ENCODE data around the gene UFSP1.

The UFSP1 gene

DNA sequence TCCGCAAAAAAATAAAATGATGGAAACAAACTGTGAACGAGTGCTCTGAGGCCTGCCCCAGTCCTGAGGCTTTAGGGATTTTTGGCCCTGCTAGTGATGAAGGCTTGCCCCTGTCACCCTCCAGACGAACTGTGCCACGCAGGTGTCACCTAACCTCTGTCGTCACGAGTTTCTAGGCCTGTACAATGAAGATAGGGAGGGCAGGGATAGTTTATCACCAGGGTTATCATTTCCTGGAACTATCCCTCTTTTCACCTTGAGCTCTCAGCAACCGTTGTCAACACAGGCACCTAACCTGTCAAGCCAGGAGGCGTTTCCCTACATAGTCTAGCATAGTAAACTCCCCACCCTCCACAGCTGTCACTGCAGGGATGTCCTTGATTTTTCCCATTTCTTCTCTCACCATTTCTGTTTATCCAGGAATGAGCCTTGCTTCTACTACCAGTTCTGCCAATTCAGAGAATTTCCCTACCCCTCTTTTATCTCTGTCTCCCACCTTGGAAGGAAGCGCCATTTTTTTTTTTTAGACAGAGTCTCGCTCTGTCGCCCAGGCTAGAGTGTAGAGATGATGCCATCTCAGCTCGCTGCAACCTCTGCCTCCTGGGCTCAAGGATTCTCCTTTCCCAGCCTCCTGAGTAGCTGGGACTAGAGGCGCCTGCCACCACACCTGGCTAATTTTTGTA is 8.4 kb upstream of the UFSP1 start:
- DNase-seq (ENCODE audit: low spot score) = no peak

DNA sequence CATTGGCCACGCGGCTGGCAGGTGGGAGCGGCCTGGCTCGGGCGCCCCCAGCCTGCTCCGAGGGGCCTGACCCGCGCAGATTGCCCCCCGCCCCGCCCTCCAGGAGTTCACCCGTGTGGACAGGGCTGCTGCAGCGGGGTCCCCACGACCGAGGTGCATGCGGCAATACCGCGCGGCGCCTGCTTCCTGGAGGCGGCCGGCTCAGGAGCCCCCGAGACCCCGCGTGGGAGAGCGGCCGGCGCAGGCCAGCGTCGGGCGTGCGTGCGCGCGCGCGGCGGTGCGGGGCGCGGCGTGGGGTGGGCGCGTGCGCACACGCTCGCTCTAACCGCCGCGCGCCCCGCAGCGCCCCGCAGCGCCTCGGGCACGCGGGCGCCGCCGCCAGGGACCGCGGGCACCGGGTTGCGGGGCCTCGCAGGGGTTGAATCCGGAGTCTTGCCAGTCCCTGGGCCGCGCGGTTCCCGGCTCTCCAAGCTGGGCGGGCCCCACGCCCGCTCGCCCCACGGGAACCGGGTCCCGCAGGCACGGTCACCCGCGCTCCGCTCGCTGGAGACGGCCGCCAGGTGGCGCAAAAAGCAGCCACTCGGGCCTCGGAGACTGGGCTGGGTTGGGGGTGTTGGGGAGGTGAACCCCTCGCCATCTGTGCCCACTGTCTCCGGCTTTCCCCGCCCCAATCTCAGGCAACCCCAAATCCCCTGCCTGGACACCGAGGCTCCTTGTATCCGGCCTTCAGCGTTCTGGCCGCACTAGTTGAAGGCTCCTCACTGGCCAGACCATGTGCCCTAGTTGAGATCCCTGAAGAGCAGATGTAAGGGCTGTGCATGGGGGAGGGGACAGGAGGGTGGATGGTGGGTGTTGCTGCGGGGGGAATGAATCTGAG is 7.5 kb upstream of the UFSP1 start:
- DNase-seq (ENCODE audit: low spot score) = peak; percentile 75
- TF ChIP-seq, protein P1, sequence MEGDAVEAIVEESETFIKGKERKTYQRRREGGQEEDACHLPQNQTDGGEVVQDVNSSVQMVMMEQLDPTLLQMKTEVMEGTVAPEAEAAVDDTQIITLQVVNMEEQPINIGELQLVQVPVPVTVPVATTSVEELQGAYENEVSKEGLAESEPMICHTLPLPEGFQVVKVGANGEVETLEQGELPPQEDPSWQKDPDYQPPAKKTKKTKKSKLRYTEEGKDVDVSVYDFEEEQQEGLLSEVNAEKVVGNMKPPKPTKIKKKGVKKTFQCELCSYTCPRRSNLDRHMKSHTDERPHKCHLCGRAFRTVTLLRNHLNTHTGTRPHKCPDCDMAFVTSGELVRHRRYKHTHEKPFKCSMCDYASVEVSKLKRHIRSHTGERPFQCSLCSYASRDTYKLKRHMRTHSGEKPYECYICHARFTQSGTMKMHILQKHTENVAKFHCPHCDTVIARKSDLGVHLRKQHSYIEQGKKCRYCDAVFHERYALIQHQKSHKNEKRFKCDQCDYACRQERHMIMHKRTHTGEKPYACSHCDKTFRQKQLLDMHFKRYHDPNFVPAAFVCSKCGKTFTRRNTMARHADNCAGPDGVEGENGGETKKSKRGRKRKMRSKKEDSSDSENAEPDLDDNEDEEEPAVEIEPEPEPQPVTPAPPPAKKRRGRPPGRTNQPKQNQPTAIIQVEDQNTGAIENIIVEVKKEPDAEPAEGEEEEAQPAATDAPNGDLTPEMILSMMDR (IDR thresholded peaks at IDR 0.05; ENCODE audit: extremely low read depth, missing control alignments) = peak; percentile 73

More for the DNA sequence above, 8.4 kb upstream of the UFSP1 start:
- TF ChIP-seq, protein P1 (IDR thresholded peaks at IDR 0.05; ENCODE audit: extremely low read depth, missing control alignments) = no peak

GRCh38 chr7:100895956-100896731 is 6.6 kb upstream of the UFSP1 start:
- TF ChIP-seq, protein P1 (IDR thresholded peaks at IDR 0.05; ENCODE audit: extremely low read depth, missing control alignments) = no peak
- DNase-seq (ENCODE audit: low spot score) = peak; percentile 81

DNA sequence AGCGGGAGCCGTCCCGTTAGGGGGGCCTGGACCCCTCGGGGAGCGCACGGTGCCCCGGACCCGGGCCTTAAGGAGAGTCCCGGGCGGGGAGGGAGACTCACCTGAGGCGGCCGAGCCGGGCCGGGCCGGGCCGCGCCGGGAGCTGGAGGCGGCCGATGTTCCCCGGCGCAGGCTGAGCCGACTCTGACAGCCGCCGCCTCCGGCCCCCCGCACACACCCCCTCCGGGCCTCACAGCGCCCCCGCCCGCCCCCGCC is 6.1 kb upstream of the UFSP1 start, which contains the start of gene ACHE:
Gene ACHE, minus strand, starts transcription at position 188 of the 255 bp plus-strand sequence. CDS start 1,656 bp downstream, outside the sequence.
- no peak for DNase-seq (ENCODE audit: low spot score)
- TF ChIP-seq, protein P1 (IDR thresholded peaks at IDR 0.05; ENCODE audit: extremely low read depth, missing control alignments) = no peak

DNA sequence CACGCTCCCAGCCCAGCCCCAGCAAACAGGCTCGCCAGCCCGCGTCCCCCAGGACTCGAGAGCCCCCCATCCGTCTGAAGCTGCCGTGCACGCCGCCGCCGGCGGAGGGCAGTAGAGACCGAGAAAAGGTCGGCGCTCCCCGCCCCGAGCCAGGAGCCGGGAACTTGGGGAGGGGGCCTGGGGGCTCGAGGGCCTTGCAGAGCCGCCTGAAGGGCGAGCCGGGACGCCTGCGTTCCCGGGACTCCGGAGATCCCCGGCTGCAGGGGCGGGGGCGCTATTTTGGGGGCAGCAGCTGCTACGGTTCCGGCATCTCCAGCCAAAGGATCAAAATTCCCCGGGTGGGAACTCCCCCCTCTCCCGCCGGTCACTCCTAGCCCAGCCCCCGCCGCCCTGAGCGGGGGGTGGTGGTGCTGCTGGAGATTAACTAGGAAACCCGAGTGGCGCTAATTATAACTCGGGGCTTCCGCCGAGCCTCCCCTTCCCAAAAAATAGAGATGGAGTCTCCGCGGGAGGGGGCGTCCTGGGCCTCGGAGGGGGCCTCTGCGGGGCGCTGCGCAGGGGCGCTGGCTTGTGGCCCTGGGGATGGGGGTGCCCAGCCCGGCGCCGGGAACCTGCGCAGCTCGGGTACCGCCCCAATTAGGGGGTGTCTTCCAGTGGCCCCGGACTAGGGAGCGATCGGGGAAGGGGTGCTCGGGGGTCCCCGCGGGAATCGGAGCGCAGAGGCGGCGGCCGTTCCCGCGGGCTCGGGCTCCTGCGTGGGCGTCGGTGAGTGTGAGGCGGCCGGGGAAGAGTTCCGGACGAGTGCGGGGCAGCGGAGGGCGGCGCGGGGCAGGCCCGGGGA is 5.6 kb upstream of the UFSP1 start:
- TF ChIP-seq, protein P1 (IDR thresholded peaks at IDR 0.05; ENCODE audit: extremely low read depth, missing control alignments) = peak; percentile 88
- peak; percentile 85 for DNase-seq (ENCODE audit: low spot score)

DNA sequence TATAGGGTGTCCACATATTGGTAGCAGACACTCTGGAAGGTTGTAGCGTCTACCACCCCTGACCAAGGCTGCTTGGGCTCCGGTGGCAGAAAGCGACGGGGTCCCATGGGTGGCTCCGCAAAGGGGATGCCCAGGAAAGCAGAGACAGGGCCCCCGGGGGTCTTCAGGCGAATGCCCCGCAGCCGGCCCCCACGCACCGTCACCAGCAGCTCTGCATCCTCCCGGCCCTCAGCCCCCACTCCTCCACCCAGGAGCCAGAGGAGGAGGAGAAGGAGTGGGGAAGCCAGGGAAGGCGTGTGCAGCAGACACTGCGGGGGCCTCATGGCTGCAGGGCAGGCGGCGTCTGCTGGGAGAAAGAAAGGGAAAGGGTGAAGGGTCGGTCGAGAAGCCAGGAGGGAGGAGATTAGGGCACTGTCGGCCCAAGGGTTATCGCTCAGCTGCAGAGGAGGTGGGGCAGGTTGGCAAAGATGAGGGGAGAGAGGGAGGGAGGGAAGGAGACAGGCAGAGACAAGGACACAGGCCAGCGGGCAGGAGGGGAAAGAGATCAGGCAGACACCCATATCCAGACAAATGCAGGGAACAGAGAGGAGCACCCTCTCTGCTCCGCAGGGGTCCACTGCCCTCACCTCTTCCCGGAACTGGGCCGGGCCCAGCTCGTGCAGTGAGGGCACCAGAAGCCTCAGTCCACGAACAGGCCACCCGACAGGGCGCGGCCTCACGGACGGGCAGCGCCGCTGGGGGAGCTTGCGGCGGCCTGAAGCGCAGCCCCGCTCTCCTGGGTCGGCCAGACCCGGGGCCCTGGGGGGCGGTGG is 4.6 kb upstream of the UFSP1 start:
- DNase-seq (ENCODE audit: low spot score) = peak; percentile 24
- TF ChIP-seq, protein P1 (IDR thresholded peaks at IDR 0.05; ENCODE audit: extremely low read depth, missing control alignments) = no peak

Data from GM20000 (cell line).